BE2C (cell line): ENCODE data around the gene SH2D3A.

Source experiments
- DNase-seq: peaks from one replicate; pipeline ENCODE4 v3.0.0-alpha.2; 2020
- H3K27me3 ChIP-seq: fragments of 250-450 bp; sonication (Bioruptor Pico); 2 replicates; pipeline ENCODE4 v1.5.1; 2020; ENCODE audit warnings: mild to moderate bottlenecking
- H3K36me3 ChIP-seq: fragments of 250-450 bp; sonication (Bioruptor Pico); 2 replicates; pipeline ENCODE4 v1.5.1; 2020; ENCODE audit warnings: mild to moderate bottlenecking
- H3K4me1 ChIP-seq: fragments of 250-450 bp; sonication (Bioruptor Pico); 2 replicates; pipeline ENCODE4 v1.5.1; 2020
- H3K4me3 ChIP-seq: 2 replicates; pipeline ENCODE4 v1.5.1; 2011; ENCODE audit warnings: low read depth, low read length
- H3K9me3 ChIP-seq: fragments of 250-450 bp; sonication (Bioruptor Pico); 2 replicates; pipeline ENCODE4 v1.5.1; 2020
- TF ChIP-seq, protein P1 (sequence below): IDR thresholded peaks from 2 replicates; pipeline ENCODE4 v1.5.1; 2012; ENCODE audit warnings: mild to moderate bottlenecking, low read depth, low read length

The SH2D3A gene

DNA sequence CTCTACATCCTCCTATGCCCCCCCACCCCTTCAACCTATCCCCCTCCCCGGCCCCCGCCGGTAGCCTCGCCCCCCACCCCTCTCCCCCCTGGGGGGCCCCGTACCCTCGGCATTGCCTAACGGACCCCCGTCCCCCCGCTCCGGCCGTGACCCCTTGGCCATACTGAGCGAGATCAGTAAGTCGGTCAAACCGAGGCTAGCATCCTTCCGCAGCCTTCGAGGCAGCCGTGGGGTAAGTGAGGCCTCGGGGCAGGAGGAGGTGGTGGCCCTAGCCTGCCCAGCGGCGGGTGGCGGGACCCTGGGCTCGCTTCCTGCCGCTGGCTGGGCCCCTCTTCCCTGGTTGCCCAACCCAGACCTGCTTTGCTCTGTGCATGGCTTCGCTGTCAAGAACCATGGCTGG, 21.3 kb downstream of the SH2D3A start:
- Histone ChIP-seq H3K9me3 (no peaks in the 10 kb centered on the region; the same call in 1 of the 2 replicates), H3K4me3 (no peak overlapping the region), H3K27me3 (no peaks in the 10 kb centered on the region), H3K4me1 (peaks cover 10% of the 10 kb centered on the region), H3K36me3 (no peaks in the 10 kb centered on the region)
- no peak for DNase-seq
- TF ChIP-seq, protein P1, sequence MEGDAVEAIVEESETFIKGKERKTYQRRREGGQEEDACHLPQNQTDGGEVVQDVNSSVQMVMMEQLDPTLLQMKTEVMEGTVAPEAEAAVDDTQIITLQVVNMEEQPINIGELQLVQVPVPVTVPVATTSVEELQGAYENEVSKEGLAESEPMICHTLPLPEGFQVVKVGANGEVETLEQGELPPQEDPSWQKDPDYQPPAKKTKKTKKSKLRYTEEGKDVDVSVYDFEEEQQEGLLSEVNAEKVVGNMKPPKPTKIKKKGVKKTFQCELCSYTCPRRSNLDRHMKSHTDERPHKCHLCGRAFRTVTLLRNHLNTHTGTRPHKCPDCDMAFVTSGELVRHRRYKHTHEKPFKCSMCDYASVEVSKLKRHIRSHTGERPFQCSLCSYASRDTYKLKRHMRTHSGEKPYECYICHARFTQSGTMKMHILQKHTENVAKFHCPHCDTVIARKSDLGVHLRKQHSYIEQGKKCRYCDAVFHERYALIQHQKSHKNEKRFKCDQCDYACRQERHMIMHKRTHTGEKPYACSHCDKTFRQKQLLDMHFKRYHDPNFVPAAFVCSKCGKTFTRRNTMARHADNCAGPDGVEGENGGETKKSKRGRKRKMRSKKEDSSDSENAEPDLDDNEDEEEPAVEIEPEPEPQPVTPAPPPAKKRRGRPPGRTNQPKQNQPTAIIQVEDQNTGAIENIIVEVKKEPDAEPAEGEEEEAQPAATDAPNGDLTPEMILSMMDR = no peak

DNA sequence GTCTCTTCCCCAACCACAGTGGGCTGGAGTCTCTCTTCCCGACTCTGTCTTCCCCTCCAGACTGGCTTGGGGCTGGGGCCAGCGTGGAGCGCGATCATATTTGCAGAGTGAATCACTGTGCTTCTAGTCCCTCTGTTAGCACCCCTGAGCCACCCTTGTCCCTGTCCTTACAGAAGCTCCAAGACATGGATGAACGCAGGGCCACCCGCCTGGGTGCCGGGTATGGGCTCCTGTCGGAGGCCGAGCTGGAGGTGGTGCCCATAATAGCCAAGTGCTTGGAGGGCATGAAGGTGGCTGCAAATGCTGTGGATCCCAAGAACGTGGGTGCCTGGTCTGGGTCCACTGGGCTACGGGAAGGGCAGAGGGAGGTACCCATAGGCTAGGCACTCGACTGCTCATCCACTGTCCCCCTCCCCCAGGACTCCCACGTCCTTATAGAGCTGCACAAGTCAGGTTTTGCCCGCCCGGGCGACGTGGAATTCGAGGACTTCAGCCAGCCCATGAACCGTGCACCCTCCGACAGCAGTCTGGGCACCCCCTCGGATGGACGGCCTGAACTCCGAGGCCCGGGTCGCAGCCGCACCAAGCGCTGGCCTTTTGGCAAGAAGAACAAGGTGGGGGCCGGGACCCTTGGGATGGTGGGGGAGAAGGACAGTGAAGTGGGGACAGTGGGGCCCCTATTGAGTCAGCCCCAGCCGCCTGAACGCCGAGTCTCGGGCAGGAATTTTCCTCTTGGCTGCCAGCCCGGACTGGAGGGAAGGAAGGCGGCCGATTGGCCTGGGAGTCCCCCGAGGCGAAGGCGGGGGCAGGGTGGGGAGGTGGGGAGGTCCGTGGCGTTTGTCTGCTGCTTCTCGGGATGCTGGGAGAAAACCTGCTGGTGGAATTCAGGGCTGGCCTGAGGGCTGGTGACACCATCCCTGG, 22.6 kb downstream of the SH2D3A start:
- Histone ChIP-seq H3K9me3 (no peaks in the 10 kb centered on the region; the same call in 1 of the 2 replicates), H3K36me3 (no peaks in the 10 kb centered on the region), H3K27me3 (no peaks in the 10 kb centered on the region), H3K4me3 (no peak overlapping the region), H3K4me1 (peaks cover 10% of the 10 kb centered on the region)
- TF ChIP-seq, protein P1 = no peak
- peak; percentile 76 for DNase-seq

DNA sequence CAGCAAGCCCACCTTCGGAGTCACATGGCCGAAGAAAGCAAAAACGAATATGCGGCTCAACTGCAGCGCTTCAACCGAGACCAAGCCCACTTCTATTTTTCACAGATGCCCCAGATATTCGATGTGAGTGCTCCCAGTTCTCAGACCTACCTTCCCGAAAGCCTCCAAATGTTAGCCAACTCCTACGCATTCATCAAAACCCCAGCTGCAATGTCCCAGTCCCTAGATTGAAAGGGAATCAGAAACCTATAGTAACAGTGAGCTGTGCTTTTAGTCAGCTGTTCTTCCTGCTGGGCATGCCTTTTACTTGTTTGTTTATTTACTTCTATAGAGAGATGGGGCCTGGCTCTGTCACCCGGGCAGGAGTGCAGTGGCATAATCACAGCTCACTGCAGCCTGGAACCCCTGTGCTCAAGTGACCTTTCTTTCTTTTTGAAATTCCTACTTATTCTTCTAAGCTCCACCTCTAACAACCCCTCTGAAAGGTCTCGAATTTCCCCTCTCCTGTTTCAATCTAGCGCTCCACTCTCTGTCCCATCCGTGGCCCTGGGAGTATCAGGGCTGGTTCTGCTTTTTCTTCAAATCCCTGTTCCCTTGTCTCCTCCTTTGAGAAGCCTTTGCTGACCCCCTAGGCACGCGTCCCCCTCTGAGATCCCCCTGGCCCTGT, 23.4 kb downstream of the SH2D3A start:
- Histone ChIP-seq H3K4me1 (peaks cover 13% of the 10 kb centered on the region), H3K4me3 (no peak overlapping the region), H3K36me3 (no peaks in the 10 kb centered on the region), H3K27me3 (no peaks in the 10 kb centered on the region), H3K9me3 (no peaks in the 10 kb centered on the region; the same call in 1 of the 2 replicates)
- DNase-seq = no peak
- TF ChIP-seq, protein P1 = no peak

DNA sequence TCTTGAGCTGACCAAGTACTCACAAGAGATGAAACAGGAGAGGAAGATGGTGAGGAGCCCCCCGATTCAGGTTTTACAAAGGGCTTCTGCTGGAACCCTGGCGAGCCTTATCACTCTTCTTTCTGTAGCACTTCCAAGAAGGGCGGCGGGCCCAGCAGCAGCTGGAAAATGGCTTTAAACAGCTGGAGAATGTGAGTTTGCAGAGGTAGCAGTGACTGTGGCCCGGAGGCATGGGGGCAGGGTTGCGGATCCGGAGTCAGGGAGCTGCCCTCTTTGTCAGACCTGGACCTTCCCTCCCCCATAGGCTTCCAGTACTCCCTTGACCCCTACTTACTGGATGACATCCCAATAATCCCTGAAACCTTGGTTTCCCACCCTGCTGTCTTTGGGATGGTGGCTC, 24.2 kb downstream of the SH2D3A start:
- Histone ChIP-seq H3K4me3 (no peak overlapping the region), H3K9me3 (no peaks in the 10 kb centered on the region; the same call in 1 of the 2 replicates), H3K27me3 (no peaks in the 10 kb centered on the region), H3K36me3 (no peaks in the 10 kb centered on the region), H3K4me1 (peaks cover 15% of the 10 kb centered on the region)
- TF ChIP-seq, protein P1 = no peak
- no peak for DNase-seq

DNA sequence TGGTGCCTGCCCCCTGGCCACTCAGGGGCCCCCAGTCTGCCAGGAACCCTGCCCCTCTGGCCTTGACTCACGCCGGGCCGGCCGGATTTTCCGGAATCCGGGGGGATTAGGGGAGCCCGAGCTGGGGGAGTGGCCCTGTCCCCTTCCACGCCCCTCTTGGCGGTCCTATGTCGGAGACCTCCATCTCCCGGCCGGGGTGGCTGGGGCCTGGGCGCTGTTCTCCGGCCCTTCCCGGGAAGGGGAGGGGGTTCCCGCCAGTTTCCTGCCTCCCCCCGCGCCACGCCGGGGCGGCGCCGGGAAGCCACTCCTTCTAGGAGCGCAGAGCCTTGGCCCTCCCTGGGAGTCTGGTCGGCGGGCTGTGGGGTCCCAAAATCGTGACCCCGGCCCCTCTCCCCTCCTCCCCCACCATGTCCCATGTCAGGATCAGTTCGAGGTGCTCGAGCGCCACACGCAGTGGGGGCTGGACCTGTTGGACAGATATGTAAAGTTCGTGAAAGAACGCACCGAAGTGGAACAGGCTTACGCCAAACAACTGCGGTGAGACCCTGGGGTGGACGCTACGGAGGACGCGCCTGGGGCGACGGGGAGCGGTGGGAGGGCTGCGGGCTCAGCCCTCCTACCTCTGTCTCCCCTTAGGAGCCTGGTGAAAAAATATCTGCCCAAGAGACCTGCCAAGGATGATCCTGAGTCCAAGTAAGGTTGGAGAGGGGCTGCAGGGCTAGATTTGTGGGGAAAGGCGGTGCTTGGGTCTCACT, 26.5 kb downstream of the SH2D3A start:
- TF ChIP-seq, protein P1 = no peak
- H3K4me1 ChIP-seq = peaks cover 15% of the 10 kb centered on the region
- no peaks in the 10 kb centered on the region for H3K27me3 ChIP-seq
- no peak for DNase-seq
- no peaks in the 10 kb centered on the region for H3K9me3 ChIP-seq
- H3K36me3 ChIP-seq = no peaks in the 10 kb centered on the region
- H3K4me3 ChIP-seq = peak overlapping the region; percentile 62
